Activated naive CD4-positive, alpha-beta T cell treated with anti-CD3 and anti-CD28 coated beads, Interleukin-2, amount 50 U/mL, for 72 hours (primary cell): Measurements from ENCODE around the gene ETHE1. TPM values are rescaled to one million over a fixed set of nuclear protein-coding genes. Genes with fewer than 3 reads are reported as not detected.
A peak's percentile ranks its signal among the peaks of the same experiment; 100 is the strongest.
"Not testable (repeated sequence)": the region's sequence is repeated elsewhere in the genome, so short reads cannot be mapped to it uniquely, and the experiment has no call there.

Experiments used
- ATAC-seq, 2 donors: fragments of 150-1000 bp; cut with Tn5 transposase; 2 replicates each; pipeline ENCODE4 v1.10.0; 2021; ENCODE audit warnings: mild to moderate bottlenecking in 2 of 2, moderate library complexity in 2 of 2
- DNase-seq, 2 donors: peaks; one replicate each; pipeline ENCODE4 v3.0.0; 2021 to 2022; ENCODE audit warnings: low spot score in 2 of 2
- H3K27ac Mint-ChIP-seq, 2 donors: one replicate each; pipeline ENCODE4 v1.8.0; 2022; ENCODE audit warnings: mild to moderate bottlenecking in 2 of 2, mixed read lengths in 2 of 2
- H3K36me3 Mint-ChIP-seq, 2 donors: one replicate each; pipeline ENCODE4 v1.8.0; 2022; ENCODE audit warnings: mixed read lengths in 2 of 2
- H3K9me3 Mint-ChIP-seq, 2 donors: one replicate each; pipeline ENCODE4 v1.8.0; 2022; ENCODE audit warnings: mixed read lengths in 2 of 2
- total RNA-seq, 2 donors: library from RNA; stranded (reverse); gene quantifications; one replicate each; pipeline ENCODE4 v1.2.3, GENCODE V29; 2022

ETHE1 gene
- total RNA-seq, 2 donors from 2014 or later = 88.0 to 89.2 TPM

- ATAC-seq (peak; percentile 88 to 89), DNase-seq (peak; percentile 72 to 90)
- Mint-ChIP-seq H3K27ac (peak overlapping the region in 1 of 2 donors; percentile 60), H3K36me3 (no peaks in the 10 kb centered on the region), H3K9me3 (no peaks in the 10 kb centered on the region)
Observed at GRCh38 chr19:43555185-43555770, 28.3 kb upstream of the ETHE1 start.

- no peaks in the 10 kb centered on the region for H3K9me3 Mint-ChIP-seq
- H3K27ac Mint-ChIP-seq = peak overlapping the region; percentile 60 to 76
- H3K36me3 Mint-ChIP-seq = no peaks in the 10 kb centered on the region
Observed at GRCh38 chr19:43554317-43554895, 27.4 kb upstream of the ETHE1 start.

GRCh38 chr19:43553656-43554055, 26.7 kb upstream of the ETHE1 start:
- peak overlapping the region in 1 of 2 donors; percentile 60 for H3K27ac Mint-ChIP-seq
- H3K9me3 Mint-ChIP-seq = no peaks in the 10 kb centered on the region
- DNase-seq (no peak), ATAC-seq (no peak)
- H3K36me3 Mint-ChIP-seq = no peaks in the 10 kb centered on the region

More at GRCh38 chr19:43554317-43554895, 27.4 kb upstream of the ETHE1 start:
- no peak for ATAC-seq
- no peak for DNase-seq

GRCh38 chr19:43552616-43553015, 25.6 kb upstream of the ETHE1 start:
- no peak for DNase-seq
- no peak for ATAC-seq

GRCh38 chr19:43552198-43552450, 25.1 kb upstream of the ETHE1 start:
- DNase-seq (no peak), ATAC-seq (no peak)
- no peaks in the 10 kb centered on the region for H3K36me3 Mint-ChIP-seq
- no peaks in the 10 kb centered on the region for H3K9me3 Mint-ChIP-seq
- H3K27ac Mint-ChIP-seq = peak overlapping the region; percentile 31 to 73

More at GRCh38 chr19:43552616-43553015, 25.6 kb upstream of the ETHE1 start:
- Mint-ChIP-seq H3K27ac (peak overlapping the region; percentile 50 to 60), H3K9me3 (no peaks in the 10 kb centered on the region), H3K36me3 (no peaks in the 10 kb centered on the region)

GRCh38 chr19:43551399-43552197, 24.6 kb upstream of the ETHE1 start:
- H3K9me3 Mint-ChIP-seq = no peaks in the 10 kb centered on the region
- ATAC-seq = no peak
- peak overlapping the region; percentile 31 to 73 for H3K27ac Mint-ChIP-seq
- DNase-seq = no peak
- no peaks in the 10 kb centered on the region for H3K36me3 Mint-ChIP-seq

- ATAC-seq = no peak
- Mint-ChIP-seq H3K9me3 (no peaks in the 10 kb centered on the region), H3K36me3 (no peaks in the 10 kb centered on the region), H3K27ac (peak overlapping the region in 1 of 2 donors; percentile 22)
- no peak for DNase-seq
Observed at GRCh38 chr19:43548706-43549105, 21.7 kb upstream of the ETHE1 start.

GRCh38 chr19:43547926-43548325, 20.9 kb upstream of the ETHE1 start:
- not testable (repeated sequence) for H3K27ac Mint-ChIP-seq, DNase-seq, H3K9me3 Mint-ChIP-seq, H3K36me3 Mint-ChIP-seq, ATAC-seq

- Mint-ChIP-seq H3K9me3 (no peaks in the 10 kb centered on the region), H3K36me3 (peaks cover 1 to 2% of the 10 kb centered on the region in 2 donors), H3K27ac (peak overlapping the region; percentile 53 to 86)
- no peak for ATAC-seq
- DNase-seq = no peak
Observed at GRCh38 chr19:43546581-43546980, 19.6 kb upstream of the ETHE1 start.

DNA sequence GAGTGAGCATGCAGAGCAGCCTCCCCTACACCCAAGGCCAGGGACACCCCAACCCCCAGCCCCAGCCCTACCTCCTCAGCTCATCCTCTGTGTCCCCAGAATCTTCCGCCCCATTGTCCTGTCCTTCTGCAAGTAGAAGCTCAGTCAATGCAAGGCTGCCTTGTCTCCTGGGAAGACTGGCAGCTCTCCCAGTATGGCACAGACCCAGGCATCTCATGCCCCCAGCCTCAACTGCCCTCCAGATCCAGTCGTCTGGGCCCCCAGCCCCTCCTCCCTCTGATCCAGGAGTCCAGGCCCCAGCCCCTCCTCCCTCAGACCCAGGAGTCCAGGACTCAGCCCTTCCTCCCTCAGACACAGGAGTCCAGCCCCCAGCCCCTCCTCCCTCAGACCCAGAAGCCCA, 19.0 kb upstream of the ETHE1 start:
- Mint-ChIP-seq H3K27ac (peak overlapping the region; percentile 65 to 82), H3K9me3 (no peaks in the 10 kb centered on the region), H3K36me3 (peaks cover 5 to 7% of the 10 kb centered on the region in 2 donors)
- ATAC-seq (no peak), DNase-seq (no peak)

- Mint-ChIP-seq H3K36me3 (peaks cover 6 to 7% of the 10 kb centered on the region in 2 donors), H3K9me3 (no peaks in the 10 kb centered on the region), H3K27ac (peak overlapping the region; percentile 82 to 92)
- ATAC-seq (no peak), DNase-seq (no peak)
Observed at GRCh38 chr19:43545276-43545675, 18.3 kb upstream of the ETHE1 start.

GRCh38 chr19:43544077-43544476, 17.1 kb upstream of the ETHE1 start:
- H3K27ac Mint-ChIP-seq = peak overlapping the region in 1 of 2 donors; percentile 82

GRCh38 chr19:43541920-43542650, 15.1 kb upstream of the ETHE1 start:
- Mint-ChIP-seq H3K9me3 (peaks cover 5 to 9% of the 10 kb centered on the region in 2 donors), H3K36me3 (peaks cover 26 to 28% of the 10 kb centered on the region in 2 donors), H3K27ac (no peak overlapping the region)
- DNase-seq = no peak
- no peak for ATAC-seq

More at GRCh38 chr19:43544077-43544476, 17.1 kb upstream of the ETHE1 start:
- ATAC-seq = no peak
- H3K9me3 Mint-ChIP-seq = peaks cover 3% of the 10 kb centered on the region in 2 donors
- DNase-seq = no peak
- peaks cover 16 to 18% of the 10 kb centered on the region in 2 donors for H3K36me3 Mint-ChIP-seq

- DNase-seq (no peak), ATAC-seq (no peak)
- peaks cover 26 to 30% of the 10 kb centered on the region in 2 donors for H3K36me3 Mint-ChIP-seq
- no peak overlapping the region for H3K27ac Mint-ChIP-seq
- H3K9me3 Mint-ChIP-seq = peaks cover 5 to 9% of the 10 kb centered on the region in 2 donors
Observed at GRCh38 chr19:43540381-43540780, 13.4 kb upstream of the ETHE1 start.

- ATAC-seq (no peak), DNase-seq (no peak)
- Mint-ChIP-seq H3K27ac (no peak overlapping the region), H3K36me3 (peaks cover 26 to 33% of the 10 kb centered on the region in 2 donors), H3K9me3 (peaks cover 5 to 9% of the 10 kb centered on the region in 2 donors)
Observed at GRCh38 chr19:43538922-43539321, 11.9 kb upstream of the ETHE1 start.

- ATAC-seq (no peak), DNase-seq (peak in 1 of 2 donors; percentile 20)
- H3K36me3 Mint-ChIP-seq = peaks cover 17 to 25% of the 10 kb centered on the region in 2 donors
- peak overlapping the region in 1 of 2 donors; percentile 29 for H3K27ac Mint-ChIP-seq
- H3K9me3 Mint-ChIP-seq = peaks cover 5 to 9% of the 10 kb centered on the region in 2 donors
Observed at GRCh38 chr19:43534816-43535761, 8.1 kb upstream of the ETHE1 start.
